HG02981 (cell line): ENCODE measurements around the gene SPATA45.

Experiments
- ATAC-seq: cut with Tn5 transposase; IDR thresholded peaks from one replicate; pipeline ENCODE4 v1.9.1; 2021; ENCODE audit warnings: mild to moderate bottlenecking, moderate library complexity; ENCODE audit not compliant: unreplicated experiment

SPATA45 gene

GRCh38 chr1:212782422-212783154 is 64.9 kb downstream of the SPATA45 start:
- ATAC-seq, result no peak

DNA sequence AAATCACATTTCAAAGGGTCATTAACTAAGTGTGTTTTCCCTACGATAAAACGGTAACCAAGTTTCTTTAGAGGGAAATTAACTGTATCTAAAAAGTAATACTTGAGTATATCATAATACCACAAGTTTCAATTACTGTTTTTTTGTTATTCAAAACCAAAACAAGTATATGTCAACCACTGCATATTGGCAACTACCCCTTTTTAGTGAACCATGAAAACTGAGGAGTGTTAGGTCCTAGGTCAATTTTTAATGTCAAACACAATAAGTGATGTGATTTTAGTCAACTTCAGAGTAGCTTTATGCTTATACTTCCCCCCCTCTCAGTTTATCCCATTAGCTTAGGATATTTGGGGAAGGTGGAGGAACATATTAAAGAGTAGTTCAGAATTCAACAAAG is 66.2 kb downstream of the SPATA45 start:
- ATAC-seq, result no peak

DNA sequence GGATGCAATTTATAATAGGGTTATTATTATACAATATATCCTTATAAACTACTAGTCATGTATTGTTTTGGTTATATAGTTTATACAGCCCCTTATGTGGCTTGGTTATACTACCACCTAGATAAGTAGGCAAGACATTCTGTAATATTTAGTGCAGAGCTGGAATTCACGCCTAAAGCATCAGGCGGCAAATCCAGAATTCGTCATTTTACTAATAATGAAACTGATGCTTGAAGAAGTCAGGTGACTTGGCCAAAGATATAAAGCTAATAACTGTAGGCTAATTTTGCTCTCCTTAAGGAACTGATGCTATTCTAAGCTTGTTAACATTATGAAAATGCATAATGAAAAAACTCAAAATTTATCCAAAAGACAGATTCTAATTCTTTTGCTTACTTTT is 66.7 kb downstream of the SPATA45 start:
- ATAC-seq, result no peak
